ENCODE data around the gene SH3D19. TPM values are rescaled to one million over a fixed set of nuclear protein-coding genes. Genes with fewer than 3 reads are reported as not detected.

The SH3D19 gene
- total and polyA plus RNA-seq, 9 donors = 44.0 to 117 (median 91.4) TPM

DNA sequence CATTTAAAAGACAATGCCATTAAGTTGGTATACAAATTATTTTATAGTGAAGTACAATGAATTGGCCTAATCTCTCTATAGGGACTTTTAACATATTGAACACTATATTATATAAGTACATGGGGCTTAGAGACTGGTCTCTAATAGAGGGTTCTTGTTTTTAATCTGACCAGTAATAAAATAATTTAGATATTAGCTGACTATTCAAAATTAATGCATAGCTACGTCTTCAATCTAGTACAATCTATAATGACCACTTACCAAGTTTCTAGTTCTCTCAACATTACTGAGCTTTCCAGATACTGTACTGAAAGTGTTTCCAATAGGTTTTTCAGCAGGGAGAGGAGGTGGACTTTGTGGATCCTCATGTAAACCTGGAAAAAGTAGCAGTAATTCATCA lies 166.4 kb downstream of the SH3D19 start:
- TF ChIP-seq, protein P1, sequence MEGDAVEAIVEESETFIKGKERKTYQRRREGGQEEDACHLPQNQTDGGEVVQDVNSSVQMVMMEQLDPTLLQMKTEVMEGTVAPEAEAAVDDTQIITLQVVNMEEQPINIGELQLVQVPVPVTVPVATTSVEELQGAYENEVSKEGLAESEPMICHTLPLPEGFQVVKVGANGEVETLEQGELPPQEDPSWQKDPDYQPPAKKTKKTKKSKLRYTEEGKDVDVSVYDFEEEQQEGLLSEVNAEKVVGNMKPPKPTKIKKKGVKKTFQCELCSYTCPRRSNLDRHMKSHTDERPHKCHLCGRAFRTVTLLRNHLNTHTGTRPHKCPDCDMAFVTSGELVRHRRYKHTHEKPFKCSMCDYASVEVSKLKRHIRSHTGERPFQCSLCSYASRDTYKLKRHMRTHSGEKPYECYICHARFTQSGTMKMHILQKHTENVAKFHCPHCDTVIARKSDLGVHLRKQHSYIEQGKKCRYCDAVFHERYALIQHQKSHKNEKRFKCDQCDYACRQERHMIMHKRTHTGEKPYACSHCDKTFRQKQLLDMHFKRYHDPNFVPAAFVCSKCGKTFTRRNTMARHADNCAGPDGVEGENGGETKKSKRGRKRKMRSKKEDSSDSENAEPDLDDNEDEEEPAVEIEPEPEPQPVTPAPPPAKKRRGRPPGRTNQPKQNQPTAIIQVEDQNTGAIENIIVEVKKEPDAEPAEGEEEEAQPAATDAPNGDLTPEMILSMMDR (IDR thresholded peaks at IDR 0.05) = no peak
- no peak for TF ChIP-seq POLR2A (IDR thresholded peaks at IDR 0.05)
- WGBS, 3 donors = 92 to 98% (median 98%) methylated on average over 1 of the region's 1 CpG
- no peak overlapping the region for H3K4me3 ChIP-seq
- H3K9me3 ChIP-seq = no peaks in the 10 kb centered on the region
- intact Hi-C loops (cut with DNase I) = no loop called here
- no peak for DNase-seq
- peaks cover under 1% of the 10 kb centered on the region for H3K4me1 ChIP-seq (ENCODE audit: insufficient read depth)
- no peak overlapping the region for H3K27ac ChIP-seq
- no peaks in the 10 kb centered on the region for H3K27me3 ChIP-seq
- no peaks in the 10 kb centered on the region for H3K36me3 ChIP-seq

DNA sequence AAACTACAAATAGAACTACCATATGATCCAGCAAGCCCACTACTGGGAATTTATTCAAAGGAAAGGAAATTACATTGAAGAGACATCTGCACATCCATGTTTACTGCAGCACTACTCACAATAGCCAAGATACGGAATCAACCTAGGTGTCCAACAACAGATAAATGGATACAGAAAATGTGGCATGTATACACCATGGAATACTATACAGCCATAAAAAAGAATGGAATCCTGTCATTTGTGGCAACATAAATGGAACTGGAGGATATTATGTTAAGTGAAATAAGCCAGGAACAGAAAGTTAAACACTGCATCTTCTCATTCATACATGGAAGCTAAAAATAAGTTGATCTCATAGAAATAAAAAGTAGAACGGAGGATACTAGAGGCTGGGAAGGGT lies 167.9 kb downstream of the SH3D19 start:
- Histone ChIP-seq H3K27ac (no peak overlapping the region), H3K4me1 (ENCODE audit: insufficient read depth) (no peaks in the 10 kb centered on the region), H3K9me3 (no peaks in the 10 kb centered on the region), H3K27me3 (no peaks in the 10 kb centered on the region), H3K36me3 (no peaks in the 10 kb centered on the region), H3K4me3 (no peak overlapping the region)
- DNase-seq = no peak
- TF ChIP-seq, protein P1 (IDR thresholded peaks at IDR 0.05) = no peak
- TF ChIP-seq POLR2A (IDR thresholded peaks at IDR 0.05) = no peak
- TF ChIP-seq EP300 (IDR thresholded peaks at IDR 0.05) = no peak
- intact Hi-C loops (cut with DNase I) = no loop called here
- WGBS, 3 donors = 95 to 97% (median 97%) methylated on average over 2 of the region's 2 CpGs

DNA sequence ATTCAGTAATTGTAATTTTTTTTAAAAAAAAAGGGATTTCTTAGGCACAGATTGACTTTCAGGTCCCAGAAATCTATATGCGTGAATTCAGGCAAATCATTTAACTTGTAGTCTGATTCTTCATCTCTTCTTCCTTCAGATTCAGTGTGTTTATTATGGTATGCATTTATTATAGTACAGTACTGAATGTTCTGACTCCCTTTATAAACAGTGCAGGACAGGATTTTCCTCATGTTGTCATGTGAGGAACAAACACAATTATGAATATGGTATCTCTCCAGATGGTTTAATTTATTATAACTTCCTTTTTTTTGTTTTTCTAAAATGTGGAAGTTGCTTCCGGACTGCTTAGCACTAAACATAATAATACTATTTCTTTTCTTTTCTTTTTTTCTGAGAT lies 171.8 kb downstream of the SH3D19 start:
- no peak overlapping the region for H3K4me3 ChIP-seq
- no peaks in the 10 kb centered on the region for H3K27me3 ChIP-seq
- no peak overlapping the region for H3K27ac ChIP-seq
- no peaks in the 10 kb centered on the region for H3K9me3 ChIP-seq
- no peak for DNase-seq
- 39 to 57% (median 55%) methylated on average over 2 of the region's 2 CpGs for WGBS, 3 donors
- no peak for TF ChIP-seq POLR2A (IDR thresholded peaks at IDR 0.05)
- TF ChIP-seq, protein P1 (IDR thresholded peaks at IDR 0.05) = no peak
- TF ChIP-seq EP300 (IDR thresholded peaks at IDR 0.05) = no peak
- intact Hi-C loops (cut with DNase I) = no loop called here
- H3K36me3 ChIP-seq = no peaks in the 10 kb centered on the region
- no peaks in the 10 kb centered on the region for H3K4me1 ChIP-seq (ENCODE audit: insufficient read depth)

DNA sequence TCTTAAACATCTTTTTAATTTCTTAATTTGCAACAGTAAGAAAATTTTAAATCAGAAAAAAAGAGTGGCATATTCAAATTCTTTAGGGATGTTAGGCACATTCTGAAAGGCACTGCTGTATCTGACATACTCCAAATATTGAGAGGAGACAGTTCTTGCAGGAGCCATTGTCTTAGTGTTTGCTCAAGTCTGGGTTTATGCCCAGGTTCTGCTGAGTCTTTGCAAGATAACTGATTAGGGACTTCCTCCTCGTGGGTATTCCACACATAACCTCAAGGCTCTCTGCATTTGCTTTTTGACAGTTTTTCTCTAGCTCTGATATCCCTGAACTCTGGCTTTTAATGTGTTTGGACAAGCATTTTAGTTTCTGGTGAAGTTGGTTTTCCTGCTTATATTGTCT lies 173.4 kb downstream of the SH3D19 start:
- 3 to 5% (median 3%) methylated on average over 1 of the region's 1 CpG for WGBS, 3 donors
- H3K27ac ChIP-seq = no peak overlapping the region
- H3K4me1 ChIP-seq (ENCODE audit: insufficient read depth) = no peaks in the 10 kb centered on the region
- no peaks in the 10 kb centered on the region for H3K36me3 ChIP-seq
- H3K4me3 ChIP-seq = no peak overlapping the region
- H3K27me3 ChIP-seq = no peaks in the 10 kb centered on the region
- no peaks in the 10 kb centered on the region for H3K9me3 ChIP-seq
- TF ChIP-seq POLR2A (IDR thresholded peaks at IDR 0.05) (no peak), EP300 (IDR thresholded peaks at IDR 0.05) (no peak)
- TF ChIP-seq, protein P1 (IDR thresholded peaks at IDR 0.05) = no peak
- DNase-seq = no peak
- intact Hi-C loops (cut with DNase I) = no loop called here

All from ovary (tissue), 9 donors.